ENCODE measurements around the gene ARSI. TPM values are rescaled to one million over a fixed set of nuclear protein-coding genes. Genes with fewer than 3 reads are reported as not detected.

Gene ARSI
- total RNA-seq, 1 experiment from 2014 or later, result 6.3 TPM

- H3K9me3 ChIP-seq (ENCODE audit: low read length), result no peaks in the 10 kb centered on the region
- no peak overlapping the region for H3K9ac ChIP-seq (ENCODE audit: low read length)
- no peak overlapping the region for H3K4me3 ChIP-seq (ENCODE audit: low read length)
- H3K79me2 ChIP-seq (ENCODE audit: low read length), result no peaks in the 10 kb centered on the region
- BruUV-seq (replicated peaks), result no TSS peak
- intact Hi-C loops (cut with micrococcal nuclease), result no loop called here
- TF ChIP-seq, protein P1, sequence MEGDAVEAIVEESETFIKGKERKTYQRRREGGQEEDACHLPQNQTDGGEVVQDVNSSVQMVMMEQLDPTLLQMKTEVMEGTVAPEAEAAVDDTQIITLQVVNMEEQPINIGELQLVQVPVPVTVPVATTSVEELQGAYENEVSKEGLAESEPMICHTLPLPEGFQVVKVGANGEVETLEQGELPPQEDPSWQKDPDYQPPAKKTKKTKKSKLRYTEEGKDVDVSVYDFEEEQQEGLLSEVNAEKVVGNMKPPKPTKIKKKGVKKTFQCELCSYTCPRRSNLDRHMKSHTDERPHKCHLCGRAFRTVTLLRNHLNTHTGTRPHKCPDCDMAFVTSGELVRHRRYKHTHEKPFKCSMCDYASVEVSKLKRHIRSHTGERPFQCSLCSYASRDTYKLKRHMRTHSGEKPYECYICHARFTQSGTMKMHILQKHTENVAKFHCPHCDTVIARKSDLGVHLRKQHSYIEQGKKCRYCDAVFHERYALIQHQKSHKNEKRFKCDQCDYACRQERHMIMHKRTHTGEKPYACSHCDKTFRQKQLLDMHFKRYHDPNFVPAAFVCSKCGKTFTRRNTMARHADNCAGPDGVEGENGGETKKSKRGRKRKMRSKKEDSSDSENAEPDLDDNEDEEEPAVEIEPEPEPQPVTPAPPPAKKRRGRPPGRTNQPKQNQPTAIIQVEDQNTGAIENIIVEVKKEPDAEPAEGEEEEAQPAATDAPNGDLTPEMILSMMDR (conservative IDR thresholded peaks at IDR 0.05; ENCODE audit: low read depth, low read length), result no peak
- TF ChIP-seq EZH2 (IDR thresholded peaks at IDR 0.05; ENCODE audit: low read length, unreplicated experiment), result no peak
- TF ChIP-seq EZH2phosphoT487 (IDR thresholded peaks at IDR 0.05; ENCODE audit: borderline replicate concordance, low read length), result no peak
- no peaks in the 10 kb centered on the region for H3K36me3 ChIP-seq (ENCODE audit: low read depth, low read length)
- H3F3A ChIP-seq (ENCODE audit: low read length, unreplicated experiment), result no peaks in the 10 kb centered on the region
- no peak overlapping the region for H3K27ac ChIP-seq (ENCODE audit: low read length)
- 0 out of 2 replicates have a peak, but pooled peaks cover 12% of the 10 kb centered on the region for H3K4me1 ChIP-seq (ENCODE audit: insufficient read depth, low read length)
- no peaks in the 10 kb centered on the region for H3K27me3 ChIP-seq (ENCODE audit: low read length)
- no peaks in the 10 kb centered on the region for H4K20me1 ChIP-seq (ENCODE audit: low read length)
- CTCF ChIA-PET, result no interaction called here
- H2AFZ ChIP-seq (ENCODE audit: low read length), result no peak overlapping the region
- POLR2A ChIA-PET (ENCODE audit: unreplicated experiment), result no interaction called here
- no peak for ATAC-seq
- no peaks in the 10 kb centered on the region for H3K9me2 ChIP-seq (replicated peaks; ENCODE audit: low read length)
- H3K4me2 ChIP-seq (ENCODE audit: low read length), result no peak overlapping the region
- no peak for DNase-seq
Measured at GRCh38 chr5:150305557-150305956, 2.9 kb upstream of the ARSI start.

- H3F3A ChIP-seq (ENCODE audit: low read length, unreplicated experiment), result no peaks in the 10 kb centered on the region
- CTCF ChIA-PET, result no interaction called here
- H3K9me3 ChIP-seq (ENCODE audit: low read length), result no peaks in the 10 kb centered on the region
- H2AFZ ChIP-seq (ENCODE audit: low read length), result no peak overlapping the region
- H3K27ac ChIP-seq (ENCODE audit: low read length), result no peak overlapping the region
- no peak overlapping the region for H3K4me2 ChIP-seq (ENCODE audit: low read length)
- no peak for DNase-seq
- H3K79me2 ChIP-seq (ENCODE audit: low read length), result no peaks in the 10 kb centered on the region
- no peak for ATAC-seq
- POLR2A ChIA-PET (ENCODE audit: unreplicated experiment), result no interaction called here
- H3K9ac ChIP-seq (ENCODE audit: low read length), result no peak overlapping the region
- TF ChIP-seq EZH2 (IDR thresholded peaks at IDR 0.05; ENCODE audit: low read length, unreplicated experiment), result no peak
- TF ChIP-seq, protein P1 (conservative IDR thresholded peaks at IDR 0.05; ENCODE audit: low read depth, low read length), result no peak
- no peak for TF ChIP-seq EZH2phosphoT487 (IDR thresholded peaks at IDR 0.05; ENCODE audit: borderline replicate concordance, low read length)
- no peak overlapping the region for H3K4me3 ChIP-seq (ENCODE audit: low read length)
- no peaks in the 10 kb centered on the region for H3K36me3 ChIP-seq (ENCODE audit: low read depth, low read length)
- H3K27me3 ChIP-seq (ENCODE audit: low read length), result no peaks in the 10 kb centered on the region
- H3K9me2 ChIP-seq (replicated peaks; ENCODE audit: low read length), result no peaks in the 10 kb centered on the region
- no peaks in the 10 kb centered on the region for H4K20me1 ChIP-seq (ENCODE audit: low read length)
- BruUV-seq (replicated peaks), result no TSS peak
- intact Hi-C loops (cut with micrococcal nuclease), result no loop called here
- 0 out of 2 replicates have a peak, but pooled peaks cover 12% of the 10 kb centered on the region for H3K4me1 ChIP-seq (ENCODE audit: insufficient read depth, low read length)
Measured at GRCh38 chr5:150305095-150305494, 2.4 kb upstream of the ARSI start.

DNA sequence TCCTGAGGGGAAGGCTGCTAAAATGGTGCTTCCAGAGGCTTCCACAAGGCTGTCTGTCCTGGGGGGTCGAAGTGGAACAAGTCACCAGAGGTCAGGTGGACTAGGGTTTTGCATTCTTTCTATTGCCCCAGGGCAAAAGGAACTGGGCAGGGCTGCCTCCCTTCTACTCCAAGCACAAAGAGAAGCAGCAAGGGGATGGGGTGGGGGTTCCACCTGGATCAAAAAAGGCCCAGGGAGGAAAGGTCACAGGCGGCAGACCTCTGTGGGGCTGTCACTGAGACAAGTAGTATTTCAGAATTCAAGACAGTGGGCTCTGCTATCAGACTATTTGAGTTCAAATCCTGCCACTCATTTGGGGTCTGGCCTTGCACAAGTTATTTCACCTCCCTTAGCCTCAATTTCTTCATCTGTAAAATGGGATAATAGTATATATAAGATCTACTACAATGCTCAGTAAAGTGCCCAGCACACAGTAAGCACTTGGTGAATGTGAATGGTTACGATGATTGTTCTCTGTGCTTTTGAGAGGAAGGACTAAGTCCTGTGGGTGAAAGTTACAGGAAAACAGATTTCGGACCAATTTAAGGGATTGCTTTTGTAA, 1.9 kb upstream of the ARSI start:
- TF ChIP-seq EZH2phosphoT487 (IDR thresholded peaks at IDR 0.05; ENCODE audit: borderline replicate concordance, low read length), result no peak
- TF ChIP-seq EZH2 (IDR thresholded peaks at IDR 0.05; ENCODE audit: low read length, unreplicated experiment), result no peak
- TF ChIP-seq, protein P1 (conservative IDR thresholded peaks at IDR 0.05; ENCODE audit: low read depth, low read length), result no peak
- no peaks in the 10 kb centered on the region for H3K9me2 ChIP-seq (replicated peaks; ENCODE audit: low read length)
- H3K9me3 ChIP-seq (ENCODE audit: low read length), result no peaks in the 10 kb centered on the region
- no TSS peak for BruUV-seq (replicated peaks)
- no peaks in the 10 kb centered on the region for H3K79me2 ChIP-seq (ENCODE audit: low read length)
- H3F3A ChIP-seq (ENCODE audit: low read length, unreplicated experiment), result no peaks in the 10 kb centered on the region
- H2AFZ ChIP-seq (ENCODE audit: low read length), result no peak overlapping the region
- no peaks in the 10 kb centered on the region for H4K20me1 ChIP-seq (ENCODE audit: low read length)
- no peak for ATAC-seq
- H3K4me3 ChIP-seq (ENCODE audit: low read length), result no peak overlapping the region
- H3K9ac ChIP-seq (ENCODE audit: low read length), result no peak overlapping the region
- intact Hi-C loops (cut with micrococcal nuclease), result no loop called here
- H3K4me2 ChIP-seq (ENCODE audit: low read length), result no peak overlapping the region
- POLR2A ChIA-PET (ENCODE audit: unreplicated experiment), result no interaction called here
- H3K27ac ChIP-seq (ENCODE audit: low read length), result no peak overlapping the region
- no peak for DNase-seq
- CTCF ChIA-PET, result no interaction called here
- no peaks in the 10 kb centered on the region for H3K36me3 ChIP-seq (ENCODE audit: low read depth, low read length)
- H3K4me1 ChIP-seq (ENCODE audit: insufficient read depth, low read length), result 0 out of 2 replicates have a peak, but pooled peaks cover 12% of the 10 kb centered on the region
- no peaks in the 10 kb centered on the region for H3K27me3 ChIP-seq (ENCODE audit: low read length)

Measured in PC-3 (cell line).